Omental fat pad (tissue), 4 donors: ENCODE results near the gene APIP. TPM values are rescaled to one million over a fixed set of nuclear protein-coding genes. Genes with fewer than 3 reads are reported as not detected.

Experiments
- ATAC-seq: fragments of 150-250 bp; one replicate; pipeline ENCODE4 v1.9.1; 2016; ENCODE audit warnings: mild to moderate bottlenecking, moderate library complexity; ENCODE audit not compliant: low FRiP score
- DNase-seq: peaks from one replicate; pipeline ENCODE4 v3.0.0-alpha.2; 2019; ENCODE audit warnings: low spot score
- total RNA-seq, 4 donors: library from RNA; depleted of rRNA; stranded (reverse); fragments of >200 nt; gene quantifications; one replicate each; pipeline ENCODE4 v1.1.0, GENCODE V29; 2016
- TF ChIP-seq, protein P1 (sequence below), 3 donors: fragments of 450-650 bp; IDR thresholded peaks; one replicate each; pipeline ENCODE4 v1.5.1; 2016 to 2017; ENCODE audit warnings: antibody characterized with exemption in 3 of 3, mild to moderate bottlenecking in 3 of 3, moderate library complexity in 2 of 3

Gene APIP
- total RNA-seq, 4 donors from 2014 or later, result 23.0 to 56.2 (median 28.3) TPM

DNA sequence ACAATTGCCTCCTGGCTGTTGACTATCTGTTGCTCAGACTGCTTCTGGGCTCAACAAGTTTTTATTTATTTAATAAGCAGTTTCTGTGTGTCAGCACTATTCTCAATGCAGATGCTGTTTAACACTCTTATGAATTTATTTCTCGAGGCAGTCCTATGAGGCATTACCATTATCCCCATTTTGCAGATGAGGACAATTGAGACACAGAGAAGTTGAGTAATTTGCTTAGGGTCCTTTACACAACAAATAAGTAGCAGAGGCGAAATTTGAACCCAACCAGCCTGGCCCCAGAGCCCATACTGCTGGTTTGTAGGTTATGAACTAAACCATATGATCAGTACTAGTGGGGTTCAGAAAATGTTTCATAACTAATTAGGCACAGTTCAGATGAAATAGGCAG lies 58.7 kb downstream of the APIP start:
- ATAC-seq, result no peak
- TF ChIP-seq, protein P1, sequence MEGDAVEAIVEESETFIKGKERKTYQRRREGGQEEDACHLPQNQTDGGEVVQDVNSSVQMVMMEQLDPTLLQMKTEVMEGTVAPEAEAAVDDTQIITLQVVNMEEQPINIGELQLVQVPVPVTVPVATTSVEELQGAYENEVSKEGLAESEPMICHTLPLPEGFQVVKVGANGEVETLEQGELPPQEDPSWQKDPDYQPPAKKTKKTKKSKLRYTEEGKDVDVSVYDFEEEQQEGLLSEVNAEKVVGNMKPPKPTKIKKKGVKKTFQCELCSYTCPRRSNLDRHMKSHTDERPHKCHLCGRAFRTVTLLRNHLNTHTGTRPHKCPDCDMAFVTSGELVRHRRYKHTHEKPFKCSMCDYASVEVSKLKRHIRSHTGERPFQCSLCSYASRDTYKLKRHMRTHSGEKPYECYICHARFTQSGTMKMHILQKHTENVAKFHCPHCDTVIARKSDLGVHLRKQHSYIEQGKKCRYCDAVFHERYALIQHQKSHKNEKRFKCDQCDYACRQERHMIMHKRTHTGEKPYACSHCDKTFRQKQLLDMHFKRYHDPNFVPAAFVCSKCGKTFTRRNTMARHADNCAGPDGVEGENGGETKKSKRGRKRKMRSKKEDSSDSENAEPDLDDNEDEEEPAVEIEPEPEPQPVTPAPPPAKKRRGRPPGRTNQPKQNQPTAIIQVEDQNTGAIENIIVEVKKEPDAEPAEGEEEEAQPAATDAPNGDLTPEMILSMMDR (IDR thresholded peaks at IDR 0.05), result no peak
- DNase-seq, result no peak

DNA sequence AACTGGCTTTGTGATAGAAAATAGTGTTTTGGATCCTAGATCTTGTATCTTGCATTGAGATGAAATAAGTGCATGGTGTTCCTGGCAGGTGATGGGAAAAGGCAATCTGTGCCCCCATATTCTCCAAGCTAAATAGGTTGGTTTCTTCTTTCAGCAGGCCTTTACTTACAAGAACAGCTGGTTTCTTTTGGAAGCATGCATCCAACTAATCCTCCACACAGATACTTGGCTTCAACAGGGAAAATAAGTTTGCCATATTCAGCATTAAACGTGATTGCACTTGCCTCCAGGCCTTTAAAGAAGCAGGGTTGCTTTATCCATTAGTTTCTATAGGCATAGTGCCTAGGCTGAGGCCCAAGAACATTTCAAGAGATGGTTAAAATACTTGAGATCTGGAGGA lies 59.9 kb downstream of the APIP start:
- DNase-seq (no peak), ATAC-seq (no peak)
- TF ChIP-seq, protein P1 (IDR thresholded peaks at IDR 0.05), result no peak

DNA sequence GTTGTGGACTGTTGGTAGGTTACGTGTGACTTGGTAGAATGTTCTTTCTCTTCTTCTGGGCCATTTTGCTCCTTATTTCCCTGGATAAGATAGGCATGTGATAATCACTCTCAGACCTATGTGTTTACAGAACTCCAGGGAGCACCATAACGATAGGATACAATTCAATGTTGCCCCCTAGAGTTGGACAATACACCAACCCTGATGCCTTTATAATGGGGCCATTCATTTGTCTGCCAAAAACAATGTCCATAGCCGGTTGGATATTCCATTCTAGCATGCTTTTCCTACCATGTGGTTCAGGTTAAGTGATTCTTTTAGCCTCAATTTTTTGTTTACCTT lies 60.5 kb downstream of the APIP start:
- TF ChIP-seq, protein P1 (IDR thresholded peaks at IDR 0.05), result no peak
- no peak for ATAC-seq
- DNase-seq, result no peak

DNA sequence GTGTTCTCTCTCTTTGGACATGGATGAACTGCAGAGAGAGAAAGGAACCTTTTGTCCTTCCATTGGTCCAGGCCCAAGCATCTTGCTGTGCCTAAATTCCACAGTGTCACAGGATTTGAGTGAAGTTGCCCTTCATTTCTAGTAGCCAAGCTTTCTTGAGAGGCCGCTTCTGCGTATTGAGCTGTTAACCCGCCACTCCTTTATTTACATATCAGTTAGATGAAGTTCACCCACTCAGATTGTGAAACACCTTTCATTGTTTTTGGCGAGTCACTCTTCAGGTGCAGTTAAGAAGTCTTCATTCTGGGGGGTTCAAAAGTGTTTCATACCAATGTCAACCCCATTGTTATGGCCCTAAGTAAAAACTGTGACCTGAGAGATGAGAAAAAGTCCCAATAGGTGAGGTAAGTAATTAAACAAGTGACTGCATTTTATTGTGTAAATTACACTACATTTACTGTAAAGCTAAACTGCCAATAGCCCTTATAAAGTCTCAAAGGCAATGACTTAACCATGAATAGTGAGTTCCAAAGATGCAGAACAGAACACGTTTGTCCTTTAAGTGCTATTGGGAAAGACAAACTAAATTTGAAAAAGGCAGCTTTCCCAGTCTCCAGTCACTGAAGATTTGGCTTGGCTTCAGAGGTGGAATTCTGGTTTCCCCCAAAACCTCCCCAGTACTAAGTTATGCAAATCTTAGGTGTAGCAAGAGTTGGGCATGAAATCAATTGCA lies 61.0 kb downstream of the APIP start:
- ATAC-seq (no peak), DNase-seq (no peak)
- TF ChIP-seq, protein P1 (IDR thresholded peaks at IDR 0.05), result no peak

DNA sequence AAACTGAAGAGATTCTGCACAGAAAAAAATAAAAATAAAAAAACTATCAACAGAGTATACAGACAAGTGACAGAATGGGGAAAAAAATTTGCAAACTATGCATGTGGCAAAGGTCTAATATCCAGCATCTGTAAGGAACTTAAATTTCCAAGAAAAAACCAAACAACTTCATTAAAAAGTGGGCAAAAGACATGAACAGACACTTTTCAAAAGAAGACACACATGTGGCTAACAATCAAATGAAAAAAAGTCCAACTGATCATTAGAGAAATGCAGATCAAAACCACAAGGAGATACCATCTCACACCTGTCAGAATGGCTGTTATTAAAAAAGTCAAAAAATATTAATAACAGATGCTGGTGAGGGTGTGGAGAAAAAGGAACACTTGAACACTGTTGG lies 64.3 kb downstream of the APIP start:
- no peak for ATAC-seq
- TF ChIP-seq, protein P1 (IDR thresholded peaks at IDR 0.05), result no peak
- DNase-seq, result no peak

DNA sequence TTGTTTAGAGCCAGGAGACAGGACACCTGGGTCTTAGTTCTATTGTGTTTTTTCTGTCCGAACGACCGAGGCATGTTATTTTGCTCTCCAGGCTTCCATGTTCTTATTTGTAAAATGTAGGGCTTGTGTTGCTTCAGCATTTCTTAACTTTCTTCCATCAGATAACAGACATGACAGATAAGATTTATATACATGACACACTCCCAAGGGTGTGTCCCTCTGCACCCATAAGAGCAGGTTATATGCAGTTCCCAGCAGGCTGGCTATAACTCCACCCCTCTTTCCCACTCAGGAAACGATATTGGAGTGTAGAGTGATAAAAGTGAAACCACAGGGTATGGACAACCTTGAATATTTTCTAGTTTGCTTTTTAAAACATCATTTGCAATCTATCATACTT lies 65.8 kb downstream of the APIP start:
- TF ChIP-seq, protein P1 (IDR thresholded peaks at IDR 0.05), result no peak
- ATAC-seq (no peak), DNase-seq (no peak)

DNA sequence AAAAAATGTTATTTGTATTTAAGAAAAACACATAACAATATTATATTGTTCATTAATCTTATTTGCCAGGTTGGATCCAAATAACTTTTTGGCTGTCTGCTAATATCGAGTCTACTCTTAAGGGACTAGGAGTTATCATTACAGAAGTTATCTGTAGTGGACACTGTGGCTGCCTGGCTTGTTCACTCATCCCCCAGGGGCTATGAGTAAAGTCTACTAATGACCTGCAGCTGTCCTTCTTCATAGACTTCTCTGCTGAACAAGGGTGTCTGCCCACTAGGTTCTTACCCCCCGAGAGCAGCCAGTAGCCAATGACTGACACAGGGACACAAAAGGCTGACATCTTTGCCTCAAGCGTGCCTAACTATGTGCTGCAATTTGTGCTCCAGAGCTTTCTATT lies 69.7 kb downstream of the APIP start:
- TF ChIP-seq, protein P1 (IDR thresholded peaks at IDR 0.05), result no peak
- ATAC-seq, result no peak
- no peak for DNase-seq
